Fibroblast of skin of left quadriceps (primary cell): Measurements from ENCODE around the gene NYNRIN.

Source experiments
- DNase-seq, 2 experiments: peaks; one replicate each; pipeline ENCODE4 v3.0.0-alpha.2; 2013; ENCODE audit warnings: low read depth in 2 of 2

Gene NYNRIN

GRCh38 chr14:24456980-24457379 is 58.2 kb downstream of the NYNRIN start:
- no peak for DNase-seq

GRCh38 chr14:24458736-24459135 is 59.9 kb downstream of the NYNRIN start:
- no peak for DNase-seq

- DNase-seq: no peak
These were observed 60.5 kb downstream of the NYNRIN start for GRCh38 chr14:24459331-24459730.

GRCh38 chr14:24461336-24461735 is 62.5 kb downstream of the NYNRIN start:
- DNase-seq: no peak

GRCh38 chr14:24463017-24463883 is 64.4 kb downstream of the NYNRIN start:
- DNase-seq: no peak

- DNase-seq: no peak
These were observed 65.3 kb downstream of the NYNRIN start for GRCh38 chr14:24463884-24464785.

- no peak for DNase-seq
These were observed 66.6 kb downstream of the NYNRIN start for GRCh38 chr14:24465368-24465767.

- DNase-seq: no peak
These were observed 67.0 kb downstream of the NYNRIN start for GRCh38 chr14:24465805-24466204.
